Measurements from ENCODE around the gene PLEKHM3. TPM values are rescaled to one million over a fixed set of nuclear protein-coding genes. Genes with fewer than 3 reads are reported as not detected.

Gene PLEKHM3
- total and polyA plus RNA-seq, 2 of the 4 experiments (the other 2 are of a cell fraction): 2.4 to 11.3 TPM

DNA sequence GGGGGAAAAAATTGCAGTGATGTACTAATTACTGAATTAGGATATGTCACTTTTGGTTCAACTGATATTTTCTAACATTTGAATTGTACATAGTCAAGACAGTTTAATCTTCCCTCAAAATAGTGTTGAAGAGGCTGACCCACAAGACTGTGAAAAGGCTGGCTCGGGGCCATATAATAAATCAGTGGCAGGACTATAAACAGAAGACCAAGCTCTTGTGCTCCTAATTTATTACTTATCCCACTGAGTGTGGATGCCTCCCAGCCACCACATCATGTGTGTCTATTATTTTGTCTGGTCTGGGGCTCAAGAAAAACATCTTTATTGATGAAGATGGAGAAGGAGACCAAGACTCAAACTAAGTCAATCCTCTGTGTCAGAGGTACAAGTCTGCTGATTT, 64.4 kb downstream of the PLEKHM3 start:
- no peaks in the 10 kb centered on the region; the same call in none of the 2 replicates for H4K20me1 ChIP-seq (ENCODE audit: insufficient read depth, low read length)
- ChIA-PET POLR2A (ENCODE audit: unreplicated experiment) (no interaction called here), CTCF (no interaction called here)
- no peaks in the 10 kb centered on the region for H3K9me1 ChIP-seq (ENCODE audit: insufficient read depth, low read length)
- no peak for DNase-seq
- no peak overlapping the region for H2BK15ac ChIP-seq (ENCODE audit: low read depth, low read length)
- H3K4me1 ChIP-seq (ENCODE audit: control insufficient read depth, insufficient read depth, low read length): no peaks in the 10 kb centered on the region
- intact Hi-C loops (cut with micrococcal nuclease) (no loop called here), in situ Hi-C loops (cut with MboI; ENCODE audit: low sequenced_read_pairs) (no loop called here), dilution Hi-C loops (cut with HindIII; ENCODE audit: low sequenced_read_pairs, unreplicated experiment) (no loop called here)
- no peak for ATAC-seq (ENCODE audit: low read depth)
- H4K5ac ChIP-seq (ENCODE audit: low read depth, low read length): no peak overlapping the region
- no peaks in the 10 kb centered on the region for H3K79me1 ChIP-seq (ENCODE audit: low read depth in 1 of 2, low read length in 2 of 2)
- no peak overlapping the region for H2AK5ac ChIP-seq (ENCODE audit: low read depth, low read length)
- H3K18ac ChIP-seq (ENCODE audit: low read depth, low read length): no peak overlapping the region
- H4K91ac ChIP-seq (ENCODE audit: insufficient read depth, low read depth, low read length): no peak overlapping the region
- H2BK20ac ChIP-seq (ENCODE audit: low read depth, low read length): no peak overlapping the region
- H3K14ac ChIP-seq (replicated peaks; ENCODE audit: low read depth, low read length): no peak overlapping the region
- no peak overlapping the region for H3K23ac ChIP-seq (ENCODE audit: low read depth, low read length)
- H2BK5ac ChIP-seq (ENCODE audit: low read depth, low read length, poor library complexity, severe bottlenecking): no peak overlapping the region
- H4K8ac ChIP-seq (ENCODE audit: low read depth in 2 of 2, low read length in 2 of 2): no peak overlapping the region
- no peak overlapping the region for H3K9ac ChIP-seq (ENCODE audit: low read depth, low read length)
- TF ChIP-seq POLR2A (IDR thresholded peaks at IDR 0.05; ENCODE audit: low read depth, low read length) (no peak), CHD1 (IDR thresholded peaks at IDR 0.05; ENCODE audit: low read depth, low read length) (no peak), MAFK (IDR thresholded peaks at IDR 0.05; ENCODE audit: low read depth, low read length) (no peak), RFX5 (IDR thresholded peaks at IDR 0.05; ENCODE audit: low read depth, low read length) (no peak), SMC3 (IDR thresholded peaks at IDR 0.05; ENCODE audit: low read depth, low read length) (no peak), FOS (IDR thresholded peaks at IDR 0.05; ENCODE audit: low read depth, low read length) (no peak), MXI1 (IDR thresholded peaks at IDR 0.05; ENCODE audit: borderline replicate concordance, low read depth, low read length) (no peak), RCOR1 (IDR thresholded peaks at IDR 0.05; ENCODE audit: insufficient replicate concordance, low read length) (no peak), RAD21 (IDR thresholded peaks at IDR 0.05; ENCODE audit: low read length) (no peak), CEBPB (IDR thresholded peaks at IDR 0.05; ENCODE audit: low read depth, low read length) (no peak), MAZ (IDR thresholded peaks at IDR 0.05; ENCODE audit: borderline replicate concordance, low read depth, low read length) (no peak), NFE2L2 (IDR thresholded peaks at IDR 0.05; ENCODE audit: low read depth, low read length) (no peak), BHLHE40 (IDR thresholded peaks at IDR 0.05; ENCODE audit: low read depth, low read length) (no peak)
- TF ChIP-seq, protein P1, sequence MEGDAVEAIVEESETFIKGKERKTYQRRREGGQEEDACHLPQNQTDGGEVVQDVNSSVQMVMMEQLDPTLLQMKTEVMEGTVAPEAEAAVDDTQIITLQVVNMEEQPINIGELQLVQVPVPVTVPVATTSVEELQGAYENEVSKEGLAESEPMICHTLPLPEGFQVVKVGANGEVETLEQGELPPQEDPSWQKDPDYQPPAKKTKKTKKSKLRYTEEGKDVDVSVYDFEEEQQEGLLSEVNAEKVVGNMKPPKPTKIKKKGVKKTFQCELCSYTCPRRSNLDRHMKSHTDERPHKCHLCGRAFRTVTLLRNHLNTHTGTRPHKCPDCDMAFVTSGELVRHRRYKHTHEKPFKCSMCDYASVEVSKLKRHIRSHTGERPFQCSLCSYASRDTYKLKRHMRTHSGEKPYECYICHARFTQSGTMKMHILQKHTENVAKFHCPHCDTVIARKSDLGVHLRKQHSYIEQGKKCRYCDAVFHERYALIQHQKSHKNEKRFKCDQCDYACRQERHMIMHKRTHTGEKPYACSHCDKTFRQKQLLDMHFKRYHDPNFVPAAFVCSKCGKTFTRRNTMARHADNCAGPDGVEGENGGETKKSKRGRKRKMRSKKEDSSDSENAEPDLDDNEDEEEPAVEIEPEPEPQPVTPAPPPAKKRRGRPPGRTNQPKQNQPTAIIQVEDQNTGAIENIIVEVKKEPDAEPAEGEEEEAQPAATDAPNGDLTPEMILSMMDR (conservative IDR thresholded peaks at IDR 0.05; ENCODE audit: low read depth, low read length): no peak
- TF ChIP-seq, protein P2, sequence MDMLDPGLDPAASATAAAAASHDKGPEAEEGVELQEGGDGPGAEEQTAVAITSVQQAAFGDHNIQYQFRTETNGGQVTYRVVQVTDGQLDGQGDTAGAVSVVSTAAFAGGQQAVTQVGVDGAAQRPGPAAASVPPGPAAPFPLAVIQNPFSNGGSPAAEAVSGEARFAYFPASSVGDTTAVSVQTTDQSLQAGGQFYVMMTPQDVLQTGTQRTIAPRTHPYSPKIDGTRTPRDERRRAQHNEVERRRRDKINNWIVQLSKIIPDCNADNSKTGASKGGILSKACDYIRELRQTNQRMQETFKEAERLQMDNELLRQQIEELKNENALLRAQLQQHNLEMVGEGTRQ (IDR thresholded peaks at IDR 0.05; ENCODE audit: low read depth, low read length): no peak
- TF ChIP-seq, protein P3, sequence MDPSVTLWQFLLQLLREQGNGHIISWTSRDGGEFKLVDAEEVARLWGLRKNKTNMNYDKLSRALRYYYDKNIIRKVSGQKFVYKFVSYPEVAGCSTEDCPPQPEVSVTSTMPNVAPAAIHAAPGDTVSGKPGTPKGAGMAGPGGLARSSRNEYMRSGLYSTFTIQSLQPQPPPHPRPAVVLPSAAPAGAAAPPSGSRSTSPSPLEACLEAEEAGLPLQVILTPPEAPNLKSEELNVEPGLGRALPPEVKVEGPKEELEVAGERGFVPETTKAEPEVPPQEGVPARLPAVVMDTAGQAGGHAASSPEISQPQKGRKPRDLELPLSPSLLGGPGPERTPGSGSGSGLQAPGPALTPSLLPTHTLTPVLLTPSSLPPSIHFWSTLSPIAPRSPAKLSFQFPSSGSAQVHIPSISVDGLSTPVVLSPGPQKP (IDR thresholded peaks at IDR 0.05; ENCODE audit: borderline replicate concordance, low read depth, low read length): no peak
- no peak overlapping the region for H2BK120ac ChIP-seq (ENCODE audit: low read depth, low read length)
- H2AFZ ChIP-seq (replicated peaks; ENCODE audit: low read length, poor library complexity): no peak overlapping the region
- H3K4me2 ChIP-seq (ENCODE audit: low read depth, low read length): no peak overlapping the region
- no peak overlapping the region for H3K4ac ChIP-seq (ENCODE audit: low read depth, low read length)
- H3K27me3 ChIP-seq (ENCODE audit: control insufficient read depth, insufficient read depth, low read length): no peaks in the 10 kb centered on the region
- no peak overlapping the region for H2AK9ac ChIP-seq (replicated peaks; ENCODE audit: low read depth, low read length, poor library complexity)
- no TSS peak for BruUV-seq (replicated peaks)
- no peak overlapping the region for H3K56ac ChIP-seq (ENCODE audit: extremely low read depth, insufficient read depth, low read length)
- no peak overlapping the region for H3K27ac ChIP-seq (ENCODE audit: insufficient read depth, low read length)
- no peaks in the 10 kb centered on the region for H3K36me3 ChIP-seq (ENCODE audit: control insufficient read depth, insufficient read depth, low read length)
- no peaks in the 10 kb centered on the region for H3K9me3 ChIP-seq (ENCODE audit: control insufficient read depth, insufficient read depth, low read length)
- H3K4me3 ChIP-seq (ENCODE audit: insufficient read depth, low read depth, low read length): no peak overlapping the region
- WGBS, 2 experiments (ENCODE audit: extremely low coverage in 2 of 2, insufficient read length in 1 of 2): no CpG with 5 or more reads among the region's 1 CpG

All from IMR-90 (cell line).